HCT116 (cell line): Measurements from ENCODE around the gene SLC7A11. TPM values are rescaled to one million over a fixed set of nuclear protein-coding genes. Genes with fewer than 3 reads are reported as not detected.
A peak's percentile ranks its signal among the peaks of the same experiment; 100 is the strongest.

ENCODE experiments used
- ATAC-seq: fragments of 200-7000 bp; cut with Tn5 transposase; 2 replicates; pipeline ENCODE4 v1.9.1; 2020; ENCODE audit warnings: mild to moderate bottlenecking, moderate library complexity
- BruUV-seq: library from RNA; stranded (reverse); fragments of 400-500 nt; replicated peaks from 2 replicates; lab custom pipeline; 2021; lab: Mats Ljungman, UMichigan
- CTCF ChIA-PET: fragments of 300-600 bp; sonication (Branson Sonifier 250); formaldehyde crosslinking; loops from one replicate; lab custom pipeline; 2021; ENCODE audit warnings: antibody characterized with exemption; lab: Charles Lee
- POLR2A ChIA-PET: fragments of 300-600, 350-600 bp; sonication (Branson Sonifier 250); formaldehyde crosslinking; loops from one replicate; lab custom pipeline; 2021; ENCODE audit warnings: antibody characterized with exemption; lab: Charles Lee
- RAD21 ChIA-PET, 2 experiments: fragments of 300-600 bp; sonication (Branson Sonifier 250); formaldehyde crosslinking; loops; one replicate each; lab custom pipeline; 2023; ENCODE audit warnings: low total read pairs in 2 of 2; ENCODE audit not compliant: uncharacterized antibody in 2 of 2, unreplicated experiment in 2 of 2, low non-redundant PET in 1 of 2; lab: Charles Lee
- DNase-seq: peaks from one replicate; pipeline ENCODE4 v3.0.0-alpha.2; 2010; ENCODE audit warnings: low read depth, low spot score
- H2AFZ ChIP-seq: fragments of 200-600 bp; shearing (Covaris generic), sonication (generic); 2 replicates; pipeline ENCODE4 v1.6.1; 2017; ENCODE audit warnings: low read depth, mixed run types, mixed read lengths, antibody characterized with exemption, low read length; ENCODE audit not compliant: poor library complexity, severe bottlenecking
- H3K27ac ChIP-seq: 2 replicates; pipeline ENCODE4 v1.5.1; 2012; ENCODE audit warnings: low read depth, low read length
- H3K27me3 ChIP-seq: fragments of 200-600 bp; sonication (generic); 2 replicates; pipeline ENCODE4 v1.6.1; 2016; ENCODE audit warnings: mixed run types, low read length, mixed read lengths; ENCODE audit not compliant: insufficient read depth
- H3K36me3 ChIP-seq, 2 experiments: fragments of 200-500 bp in 1 of 2; fragments of 200-600 bp in 1 of 2; sonication (Bioruptor generic) in 1 of 2; sonication (generic) in 1 of 2; 2 replicates each; pipeline versions ENCODE4 v1.5.1 to v1.6.1; 2014 to 2016; ENCODE audit warnings: low read length in 2 of 2, inconsistent platforms in 1 of 2, mixed read lengths in 1 of 2, mixed run types in 1 of 2; ENCODE audit not compliant: insufficient read depth in 2 of 2, control insufficient read depth in 1 of 2
- H3K4me1 ChIP-seq, 2 experiments: fragments of 200-600 bp in 1 of 2; sonication (generic) in 1 of 2; 2 replicates each; pipeline versions ENCODE4 v1.5.1 to v1.6.1; 2012 to 2017; ENCODE audit warnings: low read length in 2 of 2, inconsistent platforms in 1 of 2, mild to moderate bottlenecking in 1 of 2, mixed read lengths in 1 of 2, mixed run types in 1 of 2, moderate library complexity in 1 of 2; ENCODE audit not compliant: insufficient read depth in 2 of 2, control insufficient read depth in 1 of 2
- H3K4me2 ChIP-seq: fragments of 200-600 bp; sonication (generic); 2 replicates; pipeline ENCODE4 v1.6.1; 2017; ENCODE audit warnings: mixed run types, low read length, mixed read lengths
- H3K4me3 ChIP-seq, 2 experiments: fragments of 200-600 bp in 1 of 2; sonication (generic) in 1 of 2; replicated peaks in 1 of 2; 2 replicates each; pipeline ENCODE4 v1.5.1; 2011 to 2016; ENCODE audit warnings: low read length in 2 of 2, control low read depth in 1 of 2, low read depth in 1 of 2, mild to moderate bottlenecking in 1 of 2, mixed read lengths in 1 of 2, mixed run types in 1 of 2
- H3K79me2 ChIP-seq: fragments of 200-600 bp; sonication (generic); 2 replicates; pipeline ENCODE4 v1.6.1; 2017; ENCODE audit warnings: mild to moderate bottlenecking, mixed run types, low read length, moderate library complexity, mixed read lengths; ENCODE audit not compliant: insufficient read depth
- H3K9ac ChIP-seq: fragments of 200-600 bp; sonication (generic); 2 replicates; pipeline ENCODE4 v1.6.1; 2016; ENCODE audit warnings: low read length, mixed read lengths
- H3K9me2 ChIP-seq: fragments of 200-600 bp; sonication (generic), shearing (Covaris generic); 2 replicates; pipeline ENCODE4 v1.6.1; 2017; ENCODE audit warnings: mixed run types, mild to moderate bottlenecking, moderate library complexity; ENCODE audit not compliant: insufficient read depth
- H3K9me3 ChIP-seq, 2 experiments: fragments of 200-500 bp in 1 of 2; fragments of 200-600 bp in 1 of 2; sonication (Bioruptor generic) in 1 of 2; sonication (generic) in 1 of 2; 2 replicates each; pipeline ENCODE4 v1.6.1; 2014 to 2017; ENCODE audit warnings: low read length in 2 of 2, mixed read lengths in 2 of 2, inconsistent platforms in 1 of 2, low read depth in 1 of 2, mild to moderate bottlenecking in 1 of 2, mixed run types in 1 of 2, moderate library complexity in 1 of 2; ENCODE audit not compliant: control insufficient read depth in 1 of 2, insufficient read depth in 1 of 2
- H4K20me1 ChIP-seq: fragments of 200-600 bp; sonication (generic), shearing (Covaris generic); 2 replicates; pipeline ENCODE4 v1.6.1; 2017; ENCODE audit warnings: mixed run types, mild to moderate bottlenecking, moderate library complexity; ENCODE audit not compliant: insufficient read depth
- EGR1 ChIP-seq: IDR thresholded peaks from 2 replicates; pipeline ENCODE4 v1.6.1; 2012; ENCODE audit warnings: low read depth
- ELF1 ChIP-seq: IDR thresholded peaks from 2 replicates; pipeline ENCODE4 v1.6.1; 2012; ENCODE audit warnings: low read depth, borderline replicate concordance
- SRF ChIP-seq: IDR thresholded peaks from 2 replicates; pipeline ENCODE4 v1.6.1; 2012; ENCODE audit warnings: low read depth
- YY1 ChIP-seq: IDR thresholded peaks from 2 replicates; pipeline ENCODE4 v1.6.1; 2011; ENCODE audit warnings: low read length, low read depth, moderate library complexity, mild to moderate bottlenecking; ENCODE audit not compliant: insufficient replicate concordance; ENCODE audit errors: extremely low read depth
- ZFX ChIP-seq: fragments of 450-650 bp; IDR thresholded peaks from 2 replicates; pipeline ENCODE4 v1.6.1; 2017
- intact Hi-C: fragments of 100-400 bp; cut with micrococcal nuclease; formaldehyde crosslinking; loops from 2 replicates; pipeline ENCODE4 v1.10.0; 2022
- total RNA-seq: library from RNA; stranded (reverse); gene quantifications from one replicate; pipeline ENCODE4 v1.2.1, GENCODE V29; 2021; ENCODE audit not compliant: unreplicated experiment
- TF ChIP-seq, protein P1 (sequence below), 3 experiments: fragments of 200-600 bp in 1 of 3; sonication (generic) in 1 of 3; IDR thresholded peaks in 2 of 3; conservative IDR thresholded peaks in 1 of 3; 2 replicates each; pipeline ENCODE4 v1.5.1; 2012 to 2017; ENCODE audit warnings: low read depth in 2 of 3, low read length in 2 of 3, antibody characterized with exemption in 1 of 3, borderline replicate concordance in 1 of 3, control low read depth in 1 of 3, mild to moderate bottlenecking in 1 of 3, mixed read lengths in 1 of 3, mixed run types in 1 of 3, moderate library complexity in 1 of 3; ENCODE audit not compliant: insufficient read depth in 1 of 3
- TF ChIP-seq, protein P2 (sequence below): IDR thresholded peaks from 2 replicates; pipeline ENCODE4 v1.6.1; 2012

Gene SLC7A11
- total RNA-seq, 1 experiment from 2014 or later = 45.8 TPM

DNA sequence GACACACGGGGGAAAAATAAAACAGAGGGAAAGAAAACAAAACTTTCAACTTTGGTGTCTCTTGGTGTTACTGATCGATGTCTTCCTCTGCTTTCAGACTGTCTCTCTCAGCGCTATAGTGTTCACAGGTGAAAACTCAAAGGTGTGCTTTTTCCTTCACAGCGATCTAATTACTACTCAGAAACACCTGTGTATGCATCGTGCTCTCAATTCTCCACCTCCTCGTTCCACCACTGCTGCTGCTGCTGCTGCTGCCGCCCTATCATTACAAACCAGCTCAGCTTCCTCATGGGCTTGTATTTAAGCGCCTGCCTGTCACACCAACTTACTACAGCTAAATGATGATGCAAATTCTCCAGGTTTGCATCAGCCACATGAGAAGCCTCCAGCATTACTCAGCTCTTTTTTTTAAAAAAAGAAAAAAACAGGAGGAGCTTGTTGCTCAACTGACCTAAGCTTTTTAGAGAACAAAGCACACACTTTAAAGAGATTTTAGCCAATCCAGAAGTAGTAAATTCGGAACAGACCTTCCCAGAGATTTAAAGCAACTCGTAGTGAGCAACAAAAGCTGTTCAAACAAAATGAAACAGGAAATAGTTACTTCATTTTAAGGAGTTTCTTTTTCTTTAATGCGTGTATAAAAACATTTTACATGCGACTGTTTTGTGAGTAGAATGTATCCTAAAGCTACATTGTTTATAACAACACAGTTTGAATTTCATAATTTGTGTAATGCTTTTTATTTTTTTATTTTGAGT, at the start of gene SLC7A11 (continued):
- TF ChIP-seq, protein P1, sequence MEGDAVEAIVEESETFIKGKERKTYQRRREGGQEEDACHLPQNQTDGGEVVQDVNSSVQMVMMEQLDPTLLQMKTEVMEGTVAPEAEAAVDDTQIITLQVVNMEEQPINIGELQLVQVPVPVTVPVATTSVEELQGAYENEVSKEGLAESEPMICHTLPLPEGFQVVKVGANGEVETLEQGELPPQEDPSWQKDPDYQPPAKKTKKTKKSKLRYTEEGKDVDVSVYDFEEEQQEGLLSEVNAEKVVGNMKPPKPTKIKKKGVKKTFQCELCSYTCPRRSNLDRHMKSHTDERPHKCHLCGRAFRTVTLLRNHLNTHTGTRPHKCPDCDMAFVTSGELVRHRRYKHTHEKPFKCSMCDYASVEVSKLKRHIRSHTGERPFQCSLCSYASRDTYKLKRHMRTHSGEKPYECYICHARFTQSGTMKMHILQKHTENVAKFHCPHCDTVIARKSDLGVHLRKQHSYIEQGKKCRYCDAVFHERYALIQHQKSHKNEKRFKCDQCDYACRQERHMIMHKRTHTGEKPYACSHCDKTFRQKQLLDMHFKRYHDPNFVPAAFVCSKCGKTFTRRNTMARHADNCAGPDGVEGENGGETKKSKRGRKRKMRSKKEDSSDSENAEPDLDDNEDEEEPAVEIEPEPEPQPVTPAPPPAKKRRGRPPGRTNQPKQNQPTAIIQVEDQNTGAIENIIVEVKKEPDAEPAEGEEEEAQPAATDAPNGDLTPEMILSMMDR (IDR thresholded peaks at IDR 0.05 in 2 of 3, conservative IDR thresholded peaks at IDR 0.05 in 1 of 3; ENCODE audit: borderline replicate concordance in 1 of 3, insufficient read depth in 1 of 3, low read depth in 2 of 3, low read length in 2 of 3) = no peak
- TF ChIP-seq YY1 (no peak), SRF (no peak), ZFX (no peak), EGR1 (no peak), ELF1 (peak; percentile 12; the same call in 1 of the 2 replicates)

DNA sequence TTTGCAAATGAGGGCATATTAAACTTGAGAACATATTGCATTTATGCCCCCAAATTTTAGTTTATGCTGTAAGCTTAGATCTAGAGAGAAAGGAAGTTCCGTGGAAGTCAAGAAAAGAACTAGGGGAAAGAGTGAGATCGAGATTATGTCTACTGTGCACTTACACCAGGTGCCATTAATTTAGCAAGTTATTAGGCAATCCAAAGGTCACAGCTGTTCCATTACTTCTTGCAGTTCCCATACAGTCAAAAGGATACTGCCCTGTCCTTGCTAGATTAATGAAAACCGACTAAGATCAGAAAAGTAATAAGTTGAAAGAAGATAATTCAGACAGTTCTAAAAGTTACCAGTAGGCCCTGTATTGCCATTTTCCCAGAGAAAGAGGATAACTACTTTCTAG, 49.3 kb upstream of the SLC7A11 start:
- ATAC-seq = no peak
- TF ChIP-seq, protein P2, sequence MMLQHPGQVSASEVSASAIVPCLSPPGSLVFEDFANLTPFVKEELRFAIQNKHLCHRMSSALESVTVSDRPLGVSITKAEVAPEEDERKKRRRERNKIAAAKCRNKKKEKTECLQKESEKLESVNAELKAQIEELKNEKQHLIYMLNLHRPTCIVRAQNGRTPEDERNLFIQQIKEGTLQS = no peak
- no peak for TF ChIP-seq ZFX
- H3K9ac ChIP-seq = no peak overlapping the region
- no TSS peak for BruUV-seq
- ChIA-PET POLR2A (no interaction called here), CTCF (no interaction called here), RAD21 (no interaction called here)
- H3K4me2 ChIP-seq = no peak overlapping the region
- no peaks in the 10 kb centered on the region for H3K9me2 ChIP-seq
- H3K4me1 ChIP-seq = no peaks in the 10 kb centered on the region
- no peaks in the 10 kb centered on the region for H3K36me3 ChIP-seq
- intact Hi-C loops = no loop called here
- DNase-seq = no peak
- no peaks in the 10 kb centered on the region for H4K20me1 ChIP-seq
- H3K79me2 ChIP-seq = no peaks in the 10 kb centered on the region
- no peaks in the 10 kb centered on the region for H3K9me3 ChIP-seq
- H3K4me3 ChIP-seq = no peak overlapping the region
- H3K27ac ChIP-seq = no peak overlapping the region
- no peaks in the 10 kb centered on the region for H3K27me3 ChIP-seq
- H2AFZ ChIP-seq = no peak overlapping the region
